Stimulated activated CD8-positive, alpha-beta memory T cell treated with anti-CD3 and anti-CD28 coated beads, Interleukin-12 subunit alpha, Interleukin-12 subunit beta, amount 100 ng/mL, for 4 hours (primary cell): Measurements from ENCODE around the gene ACR.
"Not testable (repeated sequence)": the region's sequence is repeated elsewhere in the genome, so short reads cannot be mapped to it uniquely, and the experiment has no call there.

Experiments
- DNase-seq: peaks from one replicate; pipeline ENCODE4 v3.0.0-alpha.2; 2020; ENCODE audit warnings: low read depth

ACR gene

GRCh38 chr22:50732681-50733080 lies 5.3 kb upstream of the ACR start:
- no peak for DNase-seq

GRCh38 chr22:50733521-50734342 lies 4.3 kb upstream of the ACR start:
- DNase-seq = no peak

GRCh38 chr22:50734343-50734771 lies 3.6 kb upstream of the ACR start:
- DNase-seq = no peak

GRCh38 chr22:50734986-50735738 lies 2.8 kb upstream of the ACR start:
- DNase-seq = no peak

GRCh38 chr22:50735739-50736030 lies 2.3 kb upstream of the ACR start:
- DNase-seq = no peak

GRCh38 chr22:50738649-50739227 lies 734 bp downstream of the ACR start:
- no peak for DNase-seq

GRCh38 chr22:50739279-50739691 lies 1.3 kb downstream of the ACR start:
- DNase-seq = no peak

GRCh38 chr22:50739894-50740293 lies 1.9 kb downstream of the ACR start:
- no peak for DNase-seq

GRCh38 chr22:50740714-50741113 lies 2.7 kb downstream of the ACR start:
- not testable (repeated sequence) for DNase-seq

- DNase-seq = not testable (repeated sequence)
Measured at GRCh38 chr22:50744424-50744823, 6.4 kb downstream of the ACR start.

- DNase-seq = not testable (repeated sequence)
Measured at GRCh38 chr22:50747521-50747920, 9.5 kb downstream of the ACR start.

- DNase-seq = not testable (repeated sequence)
Measured at GRCh38 chr22:50748630-50749029, 10.6 kb downstream of the ACR start.

- DNase-seq = not testable (repeated sequence)
Measured at GRCh38 chr22:50749302-50750074, 11.5 kb downstream of the ACR start.

- not testable (repeated sequence) for DNase-seq
Measured at GRCh38 chr22:50755251-50755650, 17.2 kb downstream of the ACR start.

GRCh38 chr22:50756406-50756805 lies 18.4 kb downstream of the ACR start:
- not testable (repeated sequence) for DNase-seq

GRCh38 chr22:50756949-50757491 lies 19.0 kb downstream of the ACR start:
- DNase-seq = peak; percentile 41

GRCh38 chr22:50759597-50760341 lies 21.8 kb downstream of the ACR start:
- not testable (repeated sequence) for DNase-seq

- not testable (repeated sequence) for DNase-seq
Measured at GRCh38 chr22:50761829-50762228, 23.8 kb downstream of the ACR start.

- not testable (repeated sequence) for DNase-seq
Measured at GRCh38 chr22:50764288-50764687, 26.3 kb downstream of the ACR start.

GRCh38 chr22:50775132-50775531 lies 37.1 kb downstream of the ACR start:
- DNase-seq = not testable (repeated sequence)

GRCh38 chr22:50777631-50778030 lies 39.6 kb downstream of the ACR start:
- not testable (repeated sequence) for DNase-seq
